Glutamatergic neuron (in vitro differentiated cells): ENCODE measurements around the gene LETM1. TPM values are rescaled to one million over a fixed set of nuclear protein-coding genes. Genes with fewer than 3 reads are reported as not detected.

ENCODE experiments used
- DNase-seq: peaks from one replicate; pipeline ENCODE4 v3.0.0; 2022
- H3K27ac Mint-ChIP-seq: one replicate; pipeline ENCODE4 v1.8.0; 2020; ENCODE audit warnings: mild to moderate bottlenecking, mixed read lengths, inconsistent platforms; ENCODE audit not compliant: unreplicated experiment
- H3K27me3 Mint-ChIP-seq: one replicate; pipeline ENCODE4 v1.8.0; 2020; ENCODE audit warnings: mild to moderate bottlenecking, moderate library complexity, mixed read lengths, inconsistent platforms; ENCODE audit not compliant: unreplicated experiment
- H3K36me3 Mint-ChIP-seq: one replicate; pipeline ENCODE4 v1.8.0; 2020; ENCODE audit warnings: mild to moderate bottlenecking, mixed read lengths, inconsistent platforms; ENCODE audit not compliant: unreplicated experiment
- H3K4me1 Mint-ChIP-seq: one replicate; pipeline ENCODE4 v1.8.0; 2020; ENCODE audit warnings: mild to moderate bottlenecking, low read depth, mixed read lengths, inconsistent platforms; ENCODE audit not compliant: unreplicated experiment
- H3K4me3 Mint-ChIP-seq: one replicate; pipeline ENCODE4 v1.8.0; 2020; ENCODE audit warnings: mild to moderate bottlenecking, mixed read lengths, inconsistent platforms; ENCODE audit not compliant: unreplicated experiment
- H3K9me3 Mint-ChIP-seq: one replicate; pipeline ENCODE4 v1.8.0; 2020; ENCODE audit warnings: mild to moderate bottlenecking, moderate library complexity, mixed read lengths, inconsistent platforms; ENCODE audit not compliant: unreplicated experiment
- long read RNA-seq: library from polyadenylated mRNA; unstranded; transcript quantifications from one replicate; pipeline ENCODE4 v2.0.0, GENCODE V29; 2020; ENCODE audit not compliant: unreplicated experiment
- total RNA-seq: library from RNA; stranded (reverse); fragmentation: NEBNext Ultra II Directional; extraction: Animal tissue kit (Norgen Biotek cat#: 25700); gene quantifications from one replicate; pipeline ENCODE4 v1.2.1, GENCODE V29; 2021; ENCODE audit not compliant: unreplicated experiment
- TF ChIP-seq, protein P1 (sequence below): fragments of 200-600 bp; sonication (generic); IDR thresholded peaks from one replicate; pipeline ENCODE4 v1.5.0; 2021; ENCODE audit not compliant: partially characterized antibody, unreplicated experiment

LETM1 gene
- 48.5 TPM for total RNA-seq
- long read RNA-seq, full-length matches to known transcripts, result 8 of 15 reads
- long read RNA-seq, partial matches to known transcripts, result 1 of 15 reads
- long read RNA-seq, other reads (novel, unspliced or antisense), result 6 of 15 reads

DNA sequence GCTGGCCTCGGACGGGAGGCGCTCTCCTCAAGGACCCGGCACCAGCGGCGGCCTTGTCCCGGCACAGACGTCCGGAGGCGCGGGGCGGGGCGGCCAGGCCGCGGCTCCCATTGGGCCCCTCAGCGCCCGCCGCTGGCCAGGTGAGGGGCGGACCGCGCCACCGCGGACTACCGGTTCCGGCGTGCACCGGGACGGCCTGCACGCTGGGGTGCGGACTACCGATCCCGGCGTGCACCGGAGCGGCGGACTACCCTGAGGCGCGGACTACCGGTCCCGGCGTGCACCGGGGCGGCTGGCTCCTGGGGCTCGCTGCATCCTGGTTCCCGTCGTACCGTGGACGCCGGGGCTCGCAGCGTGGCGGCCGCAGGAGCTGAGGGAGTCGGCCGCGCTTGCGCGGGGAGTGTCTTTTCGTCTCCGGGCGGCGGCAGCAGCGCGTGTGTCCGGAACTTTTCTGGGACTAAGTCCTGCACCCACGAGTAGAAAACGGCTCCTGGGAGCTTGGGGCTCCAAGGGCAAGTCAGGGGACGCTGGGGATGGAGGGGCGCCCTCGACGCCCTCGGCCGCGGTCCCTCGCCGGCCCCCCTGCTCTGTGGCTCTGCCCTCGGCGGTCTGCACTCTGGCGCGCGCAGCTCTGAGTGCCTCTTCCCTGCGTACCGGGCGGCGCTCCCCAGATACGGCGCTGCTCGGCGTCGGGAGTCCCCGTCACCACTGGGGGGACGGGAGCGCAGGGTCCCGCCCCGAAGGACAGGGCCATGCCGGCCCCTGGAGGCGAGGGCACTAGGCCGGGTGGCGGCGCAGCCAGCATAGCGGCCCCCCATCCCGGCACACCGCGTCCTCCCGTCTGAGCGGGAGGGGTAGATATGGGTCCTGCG lies at the start of gene LETM1:
TSS of gene LETM1 (minus strand) at position 86 of the 872 bp plus-strand sequence. CDS start 206 bp downstream, outside the sequence.
- peaks cover 2% of the 10 kb centered on the region for H3K9me3 Mint-ChIP-seq
- H3K4me3 Mint-ChIP-seq, result peak within 1 kb of the TSS; percentile 84
- peaks cover 2% of the 10 kb centered on the region for H3K4me1 Mint-ChIP-seq
- peak; percentile 92 for DNase-seq
- TF ChIP-seq, protein P1, sequence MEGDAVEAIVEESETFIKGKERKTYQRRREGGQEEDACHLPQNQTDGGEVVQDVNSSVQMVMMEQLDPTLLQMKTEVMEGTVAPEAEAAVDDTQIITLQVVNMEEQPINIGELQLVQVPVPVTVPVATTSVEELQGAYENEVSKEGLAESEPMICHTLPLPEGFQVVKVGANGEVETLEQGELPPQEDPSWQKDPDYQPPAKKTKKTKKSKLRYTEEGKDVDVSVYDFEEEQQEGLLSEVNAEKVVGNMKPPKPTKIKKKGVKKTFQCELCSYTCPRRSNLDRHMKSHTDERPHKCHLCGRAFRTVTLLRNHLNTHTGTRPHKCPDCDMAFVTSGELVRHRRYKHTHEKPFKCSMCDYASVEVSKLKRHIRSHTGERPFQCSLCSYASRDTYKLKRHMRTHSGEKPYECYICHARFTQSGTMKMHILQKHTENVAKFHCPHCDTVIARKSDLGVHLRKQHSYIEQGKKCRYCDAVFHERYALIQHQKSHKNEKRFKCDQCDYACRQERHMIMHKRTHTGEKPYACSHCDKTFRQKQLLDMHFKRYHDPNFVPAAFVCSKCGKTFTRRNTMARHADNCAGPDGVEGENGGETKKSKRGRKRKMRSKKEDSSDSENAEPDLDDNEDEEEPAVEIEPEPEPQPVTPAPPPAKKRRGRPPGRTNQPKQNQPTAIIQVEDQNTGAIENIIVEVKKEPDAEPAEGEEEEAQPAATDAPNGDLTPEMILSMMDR, result no peak
- H3K27me3 Mint-ChIP-seq, result peaks cover 19% of the 10 kb centered on the region
- H3K36me3 Mint-ChIP-seq, result no peaks in the 10 kb centered on the region
- H3K27ac Mint-ChIP-seq, result no peak within 1 kb of the TSS

DNA sequence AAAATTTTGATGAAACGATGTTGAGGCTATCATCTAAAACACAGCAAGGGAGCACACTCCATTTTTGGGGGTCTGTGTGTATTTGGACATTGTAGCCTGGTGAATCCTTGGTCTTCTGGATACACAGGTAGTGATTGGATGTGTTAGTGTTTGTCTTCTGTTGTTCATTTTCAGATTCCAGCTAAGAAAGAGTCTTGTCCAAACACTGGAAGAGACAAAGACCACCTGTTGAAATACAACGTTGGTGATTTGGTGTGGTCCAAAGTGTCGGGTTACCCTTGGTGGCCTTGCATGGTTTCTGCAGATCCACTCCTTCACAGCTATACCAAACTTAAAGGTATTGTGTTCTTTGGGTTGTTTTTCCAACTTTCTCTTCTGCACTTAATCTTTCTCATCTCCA lies 48.1 kb upstream of the LETM1 start:
- DNase-seq, result no peak
- Mint-ChIP-seq H3K27ac (no peak overlapping the region), H3K4me1 (peaks cover 13% of the 10 kb centered on the region), H3K27me3 (peaks cover 2% of the 10 kb centered on the region), H3K4me3 (no peak overlapping the region), H3K9me3 (peaks cover 2% of the 10 kb centered on the region), H3K36me3 (peaks cover 8% of the 10 kb centered on the region)
- TF ChIP-seq, protein P1, result no peak

DNA sequence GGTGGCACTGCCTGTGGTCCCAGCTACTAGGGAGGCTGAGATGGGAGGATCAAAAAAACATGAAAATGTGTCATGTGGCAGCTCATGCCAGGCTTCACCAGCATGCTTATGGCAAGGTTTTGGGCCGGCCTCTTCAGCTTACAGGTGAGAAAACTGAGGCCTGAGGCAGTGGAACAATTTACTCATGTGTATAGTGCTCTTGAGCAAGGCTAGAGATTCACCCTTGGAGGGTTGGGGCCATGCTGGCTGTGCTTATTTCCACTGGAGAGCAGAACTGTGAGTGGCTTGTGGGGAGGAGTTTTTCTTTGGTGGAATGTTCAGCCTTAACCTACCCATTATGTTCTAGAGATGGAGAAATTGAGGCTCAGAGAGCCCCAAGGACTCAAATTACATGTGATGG lies 47.1 kb upstream of the LETM1 start:
- Mint-ChIP-seq H3K9me3 (peaks cover 2% of the 10 kb centered on the region), H3K4me1 (peaks cover 16% of the 10 kb centered on the region), H3K27ac (no peak overlapping the region), H3K27me3 (peaks cover 2% of the 10 kb centered on the region), H3K36me3 (peaks cover 8% of the 10 kb centered on the region), H3K4me3 (no peak overlapping the region)
- DNase-seq, result no peak
- TF ChIP-seq, protein P1, result no peak

DNA sequence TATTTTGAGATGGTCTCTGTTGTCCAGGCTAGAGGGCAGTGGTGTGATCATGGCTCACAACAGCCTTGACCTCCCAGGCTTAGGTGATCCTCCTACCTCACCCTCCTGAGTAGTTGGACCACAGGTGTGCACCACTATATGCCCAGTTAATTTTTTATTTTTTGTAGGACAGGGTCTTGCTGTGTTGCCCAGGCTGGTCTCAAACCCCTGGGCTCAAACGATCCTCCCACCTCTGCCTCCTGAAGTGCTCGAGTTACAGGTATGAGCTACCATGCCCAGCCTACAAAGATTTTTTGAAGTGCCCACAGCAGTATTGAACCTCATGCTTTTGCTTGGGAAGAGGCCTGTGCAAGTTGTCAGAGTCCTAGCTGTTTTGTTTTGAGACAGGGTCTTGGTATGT lies 46.3 kb upstream of the LETM1 start:
- Mint-ChIP-seq H3K27me3 (peaks cover 4% of the 10 kb centered on the region), H3K9me3 (peaks cover 2% of the 10 kb centered on the region), H3K4me3 (no peak overlapping the region), H3K4me1 (peaks cover 16% of the 10 kb centered on the region), H3K27ac (no peak overlapping the region), H3K36me3 (peaks cover 8% of the 10 kb centered on the region)
- no peak for DNase-seq
- TF ChIP-seq, protein P1, result no peak

DNA sequence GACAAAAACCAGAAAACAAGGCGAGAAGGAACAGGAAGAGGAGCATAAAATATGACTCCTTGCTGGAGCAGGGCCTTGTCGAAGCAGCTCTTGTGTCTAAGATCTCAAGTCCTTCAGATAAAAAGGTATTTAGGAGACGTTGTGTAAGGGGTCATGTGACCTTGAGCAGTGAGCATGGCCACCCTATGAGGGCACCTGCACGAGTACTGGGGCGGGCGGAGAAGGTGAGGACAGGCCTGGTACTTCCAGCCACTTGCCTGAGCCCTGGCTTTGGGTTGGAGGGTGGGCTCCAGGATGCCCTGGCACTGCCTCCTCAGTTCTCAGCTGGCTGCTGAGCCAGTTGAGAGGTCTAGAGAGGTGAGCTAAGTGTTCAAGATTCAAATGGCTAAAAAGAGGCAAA lies 45.2 kb upstream of the LETM1 start:
- Mint-ChIP-seq H3K27ac (no peak overlapping the region), H3K4me1 (peaks cover 16% of the 10 kb centered on the region), H3K27me3 (peaks cover 4% of the 10 kb centered on the region), H3K36me3 (peaks cover 8% of the 10 kb centered on the region), H3K4me3 (no peak overlapping the region), H3K9me3 (peaks cover 2% of the 10 kb centered on the region)
- TF ChIP-seq, protein P1, result no peak
- no peak for DNase-seq
